ENCODE data around the gene SLCO2B1. TPM values are rescaled to one million over a fixed set of nuclear protein-coding genes. Genes with fewer than 3 reads are reported as not detected.

Gene SLCO2B1
- total RNA-seq, 4 donors from 2014 or later, result 72.9 to 165 (median 111) TPM

DNA sequence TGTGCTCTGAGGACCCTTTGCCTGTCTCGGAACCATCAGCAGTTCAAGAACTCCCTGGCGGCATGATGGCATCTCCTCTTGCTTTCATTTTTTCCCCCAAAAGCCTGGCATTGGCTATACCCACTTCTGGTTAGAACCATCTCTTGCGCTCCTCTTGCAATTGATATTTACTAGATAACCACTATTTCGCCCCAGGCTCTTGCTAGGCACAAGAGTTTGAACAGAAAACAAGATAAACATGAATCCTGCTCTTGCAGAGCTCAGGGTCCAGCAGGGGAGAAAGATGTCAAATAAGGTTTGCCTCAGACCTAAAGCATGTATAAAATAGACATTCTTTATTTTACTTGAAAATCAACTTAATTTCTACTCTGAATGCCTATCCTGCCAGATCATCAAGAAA, 33.1 kb downstream of the SLCO2B1 start:
- no peak overlapping the region for H3K4me3 ChIP-seq
- H3K27me3 ChIP-seq, result no peaks in the 10 kb centered on the region
- H3K27ac ChIP-seq, result no peak overlapping the region
- TF ChIP-seq EP300 (IDR thresholded peaks at IDR 0.05; ENCODE audit: low read depth) (no peak), POLR2AphosphoS5 (IDR thresholded peaks at IDR 0.05) (no peak), POLR2A (IDR thresholded peaks at IDR 0.05) (no peak)
- TF ChIP-seq, protein P1, sequence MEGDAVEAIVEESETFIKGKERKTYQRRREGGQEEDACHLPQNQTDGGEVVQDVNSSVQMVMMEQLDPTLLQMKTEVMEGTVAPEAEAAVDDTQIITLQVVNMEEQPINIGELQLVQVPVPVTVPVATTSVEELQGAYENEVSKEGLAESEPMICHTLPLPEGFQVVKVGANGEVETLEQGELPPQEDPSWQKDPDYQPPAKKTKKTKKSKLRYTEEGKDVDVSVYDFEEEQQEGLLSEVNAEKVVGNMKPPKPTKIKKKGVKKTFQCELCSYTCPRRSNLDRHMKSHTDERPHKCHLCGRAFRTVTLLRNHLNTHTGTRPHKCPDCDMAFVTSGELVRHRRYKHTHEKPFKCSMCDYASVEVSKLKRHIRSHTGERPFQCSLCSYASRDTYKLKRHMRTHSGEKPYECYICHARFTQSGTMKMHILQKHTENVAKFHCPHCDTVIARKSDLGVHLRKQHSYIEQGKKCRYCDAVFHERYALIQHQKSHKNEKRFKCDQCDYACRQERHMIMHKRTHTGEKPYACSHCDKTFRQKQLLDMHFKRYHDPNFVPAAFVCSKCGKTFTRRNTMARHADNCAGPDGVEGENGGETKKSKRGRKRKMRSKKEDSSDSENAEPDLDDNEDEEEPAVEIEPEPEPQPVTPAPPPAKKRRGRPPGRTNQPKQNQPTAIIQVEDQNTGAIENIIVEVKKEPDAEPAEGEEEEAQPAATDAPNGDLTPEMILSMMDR (IDR thresholded peaks at IDR 0.05), result no peak
- WGBS, 2 donors (ENCODE audit: low coverage in 1 of 2), result 88 to 96% methylated on average over 2 to 4 of the region's 4 CpGs
- in situ Hi-C loops (cut with MboI; ENCODE audit: low pct_ligation_motif_present in 1 of 4, low pct_unique_long_range_greater_than_20kb in 1 of 4, low sequenced_read_pairs in 3 of 4) (no loop called here), intact Hi-C loops (cut with DNase I; ENCODE audit: low total_unique reads) (no loop called here)
- H3K36me3 ChIP-seq, result no peaks in the 10 kb centered on the region
- H3K4me1 ChIP-seq, result no peaks in the 10 kb centered on the region
- no peaks in the 10 kb centered on the region for H3K9me3 ChIP-seq
- no peak for DNase-seq

DNA sequence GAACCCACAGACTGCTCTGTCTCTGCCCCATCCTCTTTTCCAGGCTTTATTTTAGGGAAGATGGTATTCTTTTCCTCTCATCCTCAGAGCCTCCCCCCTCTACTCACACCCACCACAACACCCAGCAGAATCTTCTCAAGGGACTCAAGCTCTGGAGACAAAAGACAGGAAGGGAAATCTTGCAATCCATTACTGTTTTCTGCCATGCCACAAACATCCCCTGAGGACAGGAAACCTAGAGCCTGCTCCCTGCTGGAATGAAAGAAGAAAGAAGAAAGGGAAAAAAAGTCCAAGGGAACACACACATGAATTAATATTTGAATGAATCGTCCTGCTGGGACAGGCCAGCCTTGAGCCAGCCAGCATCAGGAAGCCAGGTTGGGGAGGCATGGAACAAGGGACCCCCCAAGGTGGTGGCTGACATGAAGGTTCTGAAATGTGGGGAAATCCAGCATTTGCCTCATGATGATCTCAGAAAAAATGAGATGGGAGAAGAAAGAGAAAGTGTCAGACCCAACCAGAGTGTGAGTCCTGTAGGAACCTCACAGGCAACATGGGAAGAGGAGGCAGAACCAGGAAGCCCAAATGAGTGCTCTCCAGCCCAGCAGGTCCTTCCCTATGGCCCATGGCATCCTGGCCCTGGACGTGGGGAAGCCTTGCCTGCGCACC, 34.0 kb downstream of the SLCO2B1 start:
- Histone ChIP-seq H3K9me3 (no peaks in the 10 kb centered on the region), H3K36me3 (no peaks in the 10 kb centered on the region), H3K4me1 (no peaks in the 10 kb centered on the region), H3K4me3 (no peak overlapping the region), H3K27ac (no peak overlapping the region), H3K27me3 (no peaks in the 10 kb centered on the region)
- 29 to 60% methylated on average over 1 to 3 of the region's 3 CpGs for WGBS, 2 donors (ENCODE audit: low coverage in 1 of 2)
- no peak for DNase-seq
- in situ Hi-C loops (cut with MboI; ENCODE audit: low pct_ligation_motif_present in 1 of 4, low pct_unique_long_range_greater_than_20kb in 1 of 4, low sequenced_read_pairs in 3 of 4) (no loop called here), intact Hi-C loops (cut with DNase I; ENCODE audit: low total_unique reads) (no loop called here)
- TF ChIP-seq POLR2AphosphoS5 (IDR thresholded peaks at IDR 0.05), result no peak
- no peak for TF ChIP-seq EP300 (IDR thresholded peaks at IDR 0.05; ENCODE audit: low read depth)
- no peak for TF ChIP-seq POLR2A (IDR thresholded peaks at IDR 0.05)
- TF ChIP-seq, protein P1 (IDR thresholded peaks at IDR 0.05), result no peak

DNA sequence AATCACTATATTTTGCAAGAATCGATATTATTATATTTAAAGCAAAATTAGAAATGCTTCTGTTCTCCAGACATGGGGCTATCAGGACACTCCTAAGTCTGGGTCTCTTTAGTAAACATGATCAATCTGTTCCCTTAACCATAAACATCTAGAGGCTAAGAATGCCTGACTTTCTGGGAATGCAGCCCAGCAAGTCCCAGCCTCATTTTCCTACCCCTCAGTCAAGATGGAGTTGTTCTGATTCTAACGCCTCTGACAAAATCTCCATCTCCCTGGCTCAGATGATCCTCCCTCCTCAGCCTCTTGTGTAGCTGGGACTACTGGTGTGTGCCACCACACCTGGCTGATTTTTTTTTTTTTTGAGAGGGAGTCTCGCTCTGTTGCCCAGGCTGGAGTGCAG, 35.0 kb downstream of the SLCO2B1 start:
- Histone ChIP-seq H3K4me1 (peaks cover 0 to 6% (median 0%) of the 10 kb centered on the region in 4 donors), H3K36me3 (no peaks in the 10 kb centered on the region), H3K9me3 (no peaks in the 10 kb centered on the region), H3K4me3 (no peak overlapping the region), H3K27me3 (no peaks in the 10 kb centered on the region), H3K27ac (peak overlapping the region in 1 of 4 donors; percentile 8)
- 88% methylated on average over 3 of the region's 3 CpGs; no CpG with 5 or more reads in 1 of the 2 donors for WGBS, 2 donors (ENCODE audit: low coverage in 1 of 2)
- intact Hi-C loops (cut with DNase I; ENCODE audit: low total_unique reads) (no loop called here), in situ Hi-C loops (cut with MboI; ENCODE audit: low pct_ligation_motif_present in 1 of 4, low pct_unique_long_range_greater_than_20kb in 1 of 4, low sequenced_read_pairs in 3 of 4) (no loop called here)
- no peak for TF ChIP-seq EP300 (IDR thresholded peaks at IDR 0.05; ENCODE audit: low read depth)
- TF ChIP-seq, protein P1 (IDR thresholded peaks at IDR 0.05), result no peak
- no peak for TF ChIP-seq POLR2AphosphoS5 (IDR thresholded peaks at IDR 0.05)
- DNase-seq, result no peak

DNA sequence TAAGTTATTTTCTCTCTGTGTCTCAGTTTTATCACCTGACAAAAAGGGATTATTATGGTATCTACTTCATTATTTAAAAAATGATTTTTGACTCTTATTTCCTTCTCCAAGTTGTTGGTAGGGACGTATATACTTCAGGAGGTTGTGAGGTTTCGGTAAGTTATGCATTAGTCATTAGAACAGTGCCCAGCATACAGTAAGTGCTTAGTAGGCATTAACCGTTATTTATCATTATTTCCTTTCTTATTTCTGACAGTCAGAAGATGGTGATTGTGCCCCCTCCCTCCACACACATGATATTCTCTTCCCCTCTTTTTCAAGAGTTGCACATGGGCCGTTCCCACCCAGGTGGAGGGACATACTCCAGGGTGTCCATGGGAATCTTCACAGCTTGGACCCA, 36.1 kb downstream of the SLCO2B1 start:
- Histone ChIP-seq H3K27me3 (no peaks in the 10 kb centered on the region), H3K9me3 (no peaks in the 10 kb centered on the region), H3K36me3 (no peaks in the 10 kb centered on the region), H3K4me3 (no peak overlapping the region), H3K4me1 (peaks cover 0 to 17% (median 0%) of the 10 kb centered on the region in 4 donors), H3K27ac (no peak overlapping the region)
- in situ Hi-C loops (cut with MboI; ENCODE audit: low pct_ligation_motif_present in 1 of 4, low pct_unique_long_range_greater_than_20kb in 1 of 4, low sequenced_read_pairs in 3 of 4), result no loop called here
- WGBS, 2 donors (ENCODE audit: low coverage in 1 of 2), result 88 to 90% methylated on average over 3 to 4 of the region's 4 CpGs
- DNase-seq, result no peak
- intact Hi-C loops (cut with DNase I; ENCODE audit: low total_unique reads), result no loop called here
- no peak for TF ChIP-seq EP300 (IDR thresholded peaks at IDR 0.05; ENCODE audit: low read depth)
- TF ChIP-seq POLR2AphosphoS5 (IDR thresholded peaks at IDR 0.05), result no peak
- TF ChIP-seq, protein P1 (IDR thresholded peaks at IDR 0.05), result no peak
- no peak for TF ChIP-seq POLR2A (IDR thresholded peaks at IDR 0.05)

All from transverse colon (tissue), 4 donors.